ENCODE measurements around the gene SETD5.

DNA sequence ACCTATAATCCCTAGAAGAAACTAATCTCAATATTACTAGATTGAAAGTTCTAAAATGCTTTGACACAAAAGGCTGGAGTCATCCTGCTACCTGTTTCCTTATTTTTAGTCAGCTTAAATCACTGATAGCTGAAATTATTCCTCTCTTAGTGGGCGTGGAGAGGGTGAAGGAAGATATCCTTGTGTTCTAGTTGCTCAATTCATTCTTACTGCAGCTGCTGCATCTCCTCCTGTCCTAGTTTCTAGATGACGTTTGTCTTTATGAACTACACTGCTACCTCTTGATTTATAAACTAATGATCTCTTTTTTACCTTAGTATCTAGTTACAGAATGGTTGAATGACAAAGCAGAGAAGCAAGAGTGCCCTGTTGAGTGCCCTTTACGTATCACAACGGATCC lies 50.7 kb downstream of the SETD5 start:
- TF ChIP-seq, protein P1, sequence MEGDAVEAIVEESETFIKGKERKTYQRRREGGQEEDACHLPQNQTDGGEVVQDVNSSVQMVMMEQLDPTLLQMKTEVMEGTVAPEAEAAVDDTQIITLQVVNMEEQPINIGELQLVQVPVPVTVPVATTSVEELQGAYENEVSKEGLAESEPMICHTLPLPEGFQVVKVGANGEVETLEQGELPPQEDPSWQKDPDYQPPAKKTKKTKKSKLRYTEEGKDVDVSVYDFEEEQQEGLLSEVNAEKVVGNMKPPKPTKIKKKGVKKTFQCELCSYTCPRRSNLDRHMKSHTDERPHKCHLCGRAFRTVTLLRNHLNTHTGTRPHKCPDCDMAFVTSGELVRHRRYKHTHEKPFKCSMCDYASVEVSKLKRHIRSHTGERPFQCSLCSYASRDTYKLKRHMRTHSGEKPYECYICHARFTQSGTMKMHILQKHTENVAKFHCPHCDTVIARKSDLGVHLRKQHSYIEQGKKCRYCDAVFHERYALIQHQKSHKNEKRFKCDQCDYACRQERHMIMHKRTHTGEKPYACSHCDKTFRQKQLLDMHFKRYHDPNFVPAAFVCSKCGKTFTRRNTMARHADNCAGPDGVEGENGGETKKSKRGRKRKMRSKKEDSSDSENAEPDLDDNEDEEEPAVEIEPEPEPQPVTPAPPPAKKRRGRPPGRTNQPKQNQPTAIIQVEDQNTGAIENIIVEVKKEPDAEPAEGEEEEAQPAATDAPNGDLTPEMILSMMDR (IDR thresholded peaks at IDR 0.05) = no peak
- TF ChIP-seq SP1 (CRISPR knock-in tag; conservative IDR thresholded peaks at IDR 0.05) = no peak
- TF ChIP-seq IRF2 (CRISPR knock-in tag; IDR thresholded peaks at IDR 0.05; ENCODE audit: borderline replicate concordance, low read depth) = no peak
- TF ChIP-seq, protein P2, sequence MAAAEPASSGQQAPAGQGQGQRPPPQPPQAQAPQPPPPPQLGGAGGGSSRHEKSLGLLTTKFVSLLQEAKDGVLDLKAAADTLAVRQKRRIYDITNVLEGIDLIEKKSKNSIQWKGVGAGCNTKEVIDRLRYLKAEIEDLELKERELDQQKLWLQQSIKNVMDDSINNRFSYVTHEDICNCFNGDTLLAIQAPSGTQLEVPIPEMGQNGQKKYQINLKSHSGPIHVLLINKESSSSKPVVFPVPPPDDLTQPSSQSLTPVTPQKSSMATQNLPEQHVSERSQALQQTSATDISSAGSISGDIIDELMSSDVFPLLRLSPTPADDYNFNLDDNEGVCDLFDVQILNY (CRISPR knock-in tag; IDR thresholded peaks at IDR 0.05) = no peak
- no peak for TF ChIP-seq RELA (CRISPR knock-in tag; IDR thresholded peaks at IDR 0.05; ENCODE audit: borderline replicate concordance)
- TF ChIP-seq, protein P3, sequence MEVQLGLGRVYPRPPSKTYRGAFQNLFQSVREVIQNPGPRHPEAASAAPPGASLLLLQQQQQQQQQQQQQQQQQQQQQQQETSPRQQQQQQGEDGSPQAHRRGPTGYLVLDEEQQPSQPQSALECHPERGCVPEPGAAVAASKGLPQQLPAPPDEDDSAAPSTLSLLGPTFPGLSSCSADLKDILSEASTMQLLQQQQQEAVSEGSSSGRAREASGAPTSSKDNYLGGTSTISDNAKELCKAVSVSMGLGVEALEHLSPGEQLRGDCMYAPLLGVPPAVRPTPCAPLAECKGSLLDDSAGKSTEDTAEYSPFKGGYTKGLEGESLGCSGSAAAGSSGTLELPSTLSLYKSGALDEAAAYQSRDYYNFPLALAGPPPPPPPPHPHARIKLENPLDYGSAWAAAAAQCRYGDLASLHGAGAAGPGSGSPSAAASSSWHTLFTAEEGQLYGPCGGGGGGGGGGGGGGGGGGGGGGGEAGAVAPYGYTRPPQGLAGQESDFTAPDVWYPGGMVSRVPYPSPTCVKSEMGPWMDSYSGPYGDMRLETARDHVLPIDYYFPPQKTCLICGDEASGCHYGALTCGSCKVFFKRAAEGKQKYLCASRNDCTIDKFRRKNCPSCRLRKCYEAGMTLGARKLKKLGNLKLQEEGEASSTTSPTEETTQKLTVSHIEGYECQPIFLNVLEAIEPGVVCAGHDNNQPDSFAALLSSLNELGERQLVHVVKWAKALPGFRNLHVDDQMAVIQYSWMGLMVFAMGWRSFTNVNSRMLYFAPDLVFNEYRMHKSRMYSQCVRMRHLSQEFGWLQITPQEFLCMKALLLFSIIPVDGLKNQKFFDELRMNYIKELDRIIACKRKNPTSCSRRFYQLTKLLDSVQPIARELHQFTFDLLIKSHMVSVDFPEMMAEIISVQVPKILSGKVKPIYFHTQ (CRISPR knock-in tag; IDR thresholded peaks at IDR 0.05) = no peak
- no peak for TF ChIP-seq NR3C1 (CRISPR knock-in tag; conservative IDR thresholded peaks at IDR 0.05; ENCODE audit: low read depth)
- TF ChIP-seq, protein P4, sequence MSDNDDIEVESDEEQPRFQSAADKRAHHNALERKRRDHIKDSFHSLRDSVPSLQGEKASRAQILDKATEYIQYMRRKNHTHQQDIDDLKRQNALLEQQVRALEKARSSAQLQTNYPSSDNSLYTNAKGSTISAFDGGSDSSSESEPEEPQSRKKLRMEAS (CRISPR knock-in tag; IDR thresholded peaks at IDR 0.05) = no peak
- no peak for TF ChIP-seq ELF4 (CRISPR knock-in tag; IDR thresholded peaks at IDR 0.05; ENCODE audit: low read depth)
